Astrocyte (in vitro differentiated cells and primary cell): Measurements from ENCODE around the gene CTU1. TPM values are rescaled to one million over a fixed set of nuclear protein-coding genes. Genes with fewer than 3 reads are reported as not detected.

Source experiments
- DNase-seq: peaks from one replicate; pipeline ENCODE4 v3.0.0-alpha.2; 2010; ENCODE audit warnings: low read depth
- FAIRE-seq: peaks from 2 replicates; lab custom pipeline; 2011; peaks lifted over from hg19 to GRCh38; lab: Jason Lieb, UNC
- H2AFZ ChIP-seq: 2 replicates; pipeline ENCODE4 v1.6.0; 2012; ENCODE audit warnings: low read depth, low read length, inconsistent platforms
- H3K27ac ChIP-seq: 2 replicates; pipeline ENCODE4 v1.5.1; 2011; ENCODE audit warnings: low read depth, low read length, inconsistent platforms
- H3K27me3 ChIP-seq: 2 replicates; pipeline ENCODE4 v1.6.0; 2011; ENCODE audit warnings: low read length, inconsistent platforms; ENCODE audit not compliant: insufficient read depth
- H3K36me3 ChIP-seq: 2 replicates; pipeline ENCODE4 v1.5.1; 2011; ENCODE audit warnings: low read length, inconsistent platforms; ENCODE audit not compliant: insufficient read depth
- H3K4me1 ChIP-seq: 2 replicates; pipeline ENCODE4 v1.5.1; 2011; ENCODE audit warnings: low read length, inconsistent platforms; ENCODE audit not compliant: insufficient read depth
- H3K4me2 ChIP-seq: 2 replicates; pipeline ENCODE4 v1.6.0; 2012; ENCODE audit warnings: low read length, inconsistent platforms
- H3K4me3 ChIP-seq: 2 replicates; pipeline ENCODE4 v1.5.1; 2011; ENCODE audit warnings: low read depth, mild to moderate bottlenecking, low read length, inconsistent platforms; ENCODE audit not compliant: insufficient read depth
- H3K79me2 ChIP-seq: 2 replicates; pipeline ENCODE4 v1.6.0; 2012; ENCODE audit warnings: mild to moderate bottlenecking, low read length, inconsistent platforms; ENCODE audit not compliant: insufficient read depth
- H3K9ac ChIP-seq: 2 replicates; pipeline ENCODE4 v1.6.0; 2012; ENCODE audit warnings: mild to moderate bottlenecking, low read length, inconsistent platforms
- H3K9me3 ChIP-seq: 2 replicates; pipeline ENCODE4 v1.5.1; 2012; ENCODE audit warnings: low read depth, mild to moderate bottlenecking, low read length, inconsistent platforms; ENCODE audit not compliant: insufficient read depth
- H4K20me1 ChIP-seq: 2 replicates; pipeline ENCODE4 v1.6.0; 2012; ENCODE audit warnings: low read length, inconsistent platforms; ENCODE audit not compliant: insufficient read depth
- H3K27ac Mint-ChIP-seq: one replicate; pipeline ENCODE4 v1.8.0; 2021; ENCODE audit warnings: mild to moderate bottlenecking, mixed read lengths; ENCODE audit not compliant: unreplicated experiment
- H3K27me3 Mint-ChIP-seq: one replicate; pipeline ENCODE4 v1.8.0; 2021; ENCODE audit warnings: low read depth, mixed read lengths; ENCODE audit not compliant: unreplicated experiment
- H3K36me3 Mint-ChIP-seq: one replicate; pipeline ENCODE4 v1.8.0; 2021; ENCODE audit warnings: low read depth, mixed read lengths; ENCODE audit not compliant: unreplicated experiment
- H3K4me1 Mint-ChIP-seq: one replicate; pipeline ENCODE4 v1.8.0; 2021; ENCODE audit warnings: low read depth, mixed read lengths; ENCODE audit not compliant: unreplicated experiment
- H3K4me3 Mint-ChIP-seq: one replicate; pipeline ENCODE4 v1.8.0; 2021; ENCODE audit warnings: mild to moderate bottlenecking, moderate library complexity, mixed read lengths; ENCODE audit not compliant: unreplicated experiment
- H3K9me3 Mint-ChIP-seq: one replicate; pipeline ENCODE4 v1.8.0; 2021; ENCODE audit warnings: mild to moderate bottlenecking, mixed read lengths; ENCODE audit not compliant: unreplicated experiment
- EZH2 ChIP-seq: IDR thresholded peaks from 2 replicates; pipeline ENCODE4 v1.6.1; 2012; ENCODE audit warnings: mild to moderate bottlenecking, low read length, inconsistent platforms; ENCODE audit not compliant: insufficient read depth
- total RNA-seq: library from RNA; stranded (reverse); gene quantifications from 2 replicates; pipeline ENCODE4 v1.2.1, GENCODE V29; 2021
- TF ChIP-seq, protein P1 (sequence below): IDR thresholded peaks from 2 replicates; pipeline ENCODE4 v1.5.1; 2011; ENCODE audit warnings: low read depth, mild to moderate bottlenecking, inconsistent platforms, low read length, moderate library complexity; ENCODE audit not compliant: insufficient read depth

CTU1 gene
- total RNA-seq, 1 donor from 2014 or later, result 6.4 TPM

DNA sequence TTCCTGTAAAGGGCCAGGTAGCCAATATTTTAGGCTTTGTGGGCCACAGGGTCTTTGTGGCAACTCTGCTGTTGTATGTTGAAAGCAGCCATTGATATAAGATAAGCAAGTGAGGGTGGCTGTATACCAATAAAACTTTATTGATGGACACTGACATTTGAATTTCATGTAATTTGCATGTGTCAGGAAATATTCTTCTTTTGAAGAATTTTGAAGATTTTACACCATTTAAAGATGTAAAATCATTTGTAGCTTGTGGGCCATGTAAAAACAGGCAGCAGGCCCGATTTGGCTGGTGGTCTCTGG, 2.4 kb upstream of the CTU1 start:
- DNase-seq (no peak), FAIRE-seq (no peak)
- Histone ChIP-seq H3K9me3 (no peaks in the 10 kb centered on the region), H3K9ac (no peak overlapping the region), H3K27ac (no peak overlapping the region), H3K36me3 (no peaks in the 10 kb centered on the region), H2AFZ (no peak overlapping the region), H3K27me3 (no peaks in the 10 kb centered on the region), H3K4me3 (no peak overlapping the region), H3K79me2 (peaks cover 23% of the 10 kb centered on the region), H3K4me2 (no peak overlapping the region), H3K4me1 (peaks cover 11% of the 10 kb centered on the region), H4K20me1 (peaks cover under 1% of the 10 kb centered on the region)
- Mint-ChIP-seq H3K4me3 (no peak overlapping the region), H3K4me1 (peaks cover 4% of the 10 kb centered on the region), H3K9me3 (no peaks in the 10 kb centered on the region), H3K36me3 (no peaks in the 10 kb centered on the region), H3K27ac (no peak overlapping the region), H3K27me3 (peaks cover 13% of the 10 kb centered on the region)
- TF ChIP-seq, protein P1, sequence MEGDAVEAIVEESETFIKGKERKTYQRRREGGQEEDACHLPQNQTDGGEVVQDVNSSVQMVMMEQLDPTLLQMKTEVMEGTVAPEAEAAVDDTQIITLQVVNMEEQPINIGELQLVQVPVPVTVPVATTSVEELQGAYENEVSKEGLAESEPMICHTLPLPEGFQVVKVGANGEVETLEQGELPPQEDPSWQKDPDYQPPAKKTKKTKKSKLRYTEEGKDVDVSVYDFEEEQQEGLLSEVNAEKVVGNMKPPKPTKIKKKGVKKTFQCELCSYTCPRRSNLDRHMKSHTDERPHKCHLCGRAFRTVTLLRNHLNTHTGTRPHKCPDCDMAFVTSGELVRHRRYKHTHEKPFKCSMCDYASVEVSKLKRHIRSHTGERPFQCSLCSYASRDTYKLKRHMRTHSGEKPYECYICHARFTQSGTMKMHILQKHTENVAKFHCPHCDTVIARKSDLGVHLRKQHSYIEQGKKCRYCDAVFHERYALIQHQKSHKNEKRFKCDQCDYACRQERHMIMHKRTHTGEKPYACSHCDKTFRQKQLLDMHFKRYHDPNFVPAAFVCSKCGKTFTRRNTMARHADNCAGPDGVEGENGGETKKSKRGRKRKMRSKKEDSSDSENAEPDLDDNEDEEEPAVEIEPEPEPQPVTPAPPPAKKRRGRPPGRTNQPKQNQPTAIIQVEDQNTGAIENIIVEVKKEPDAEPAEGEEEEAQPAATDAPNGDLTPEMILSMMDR, result no peak
- TF ChIP-seq EZH2, result no peak

DNA sequence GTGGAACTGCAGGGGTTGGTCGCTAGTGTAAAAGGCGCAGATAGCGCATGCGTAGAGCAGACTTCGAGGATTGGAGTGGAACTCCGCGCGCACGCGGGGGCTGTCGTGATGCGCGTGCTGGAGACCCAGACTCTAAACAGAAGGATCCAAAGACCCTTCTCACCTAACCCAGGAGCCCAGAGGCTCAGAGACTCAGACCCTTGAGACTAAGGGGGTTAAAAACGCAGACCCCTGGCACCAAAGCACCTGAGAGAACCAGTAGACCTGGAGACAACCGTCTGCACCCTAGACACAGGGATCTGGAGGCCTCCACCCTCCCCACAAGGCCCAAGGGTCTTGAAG, 567 bp upstream of the CTU1 start:
- no peaks in the 10 kb centered on the region for H3K9me3 ChIP-seq
- no peaks in the 10 kb centered on the region for H3K36me3 ChIP-seq
- Mint-ChIP-seq H3K9me3 (no peaks in the 10 kb centered on the region), H3K27ac (no peak overlapping the region), H3K36me3 (peaks cover under 1% of the 10 kb centered on the region), H3K4me3 (peak overlapping the region; percentile 98), H3K27me3 (no peaks in the 10 kb centered on the region), H3K4me1 (peaks cover 4% of the 10 kb centered on the region)
- FAIRE-seq (no peak), DNase-seq (no peak)
- H3K4me3 ChIP-seq, result peak overlapping the region; percentile 83
- H3K4me2 ChIP-seq, result peak overlapping the region; percentile 97
- no peaks in the 10 kb centered on the region for H3K27me3 ChIP-seq
- peak overlapping the region; percentile 86 for H3K9ac ChIP-seq
- H2AFZ ChIP-seq, result peak overlapping the region; percentile 78
- peaks cover 13% of the 10 kb centered on the region for H4K20me1 ChIP-seq
- H3K27ac ChIP-seq, result peak overlapping the region; percentile 62
- TF ChIP-seq, protein P1, result no peak
- H3K4me1 ChIP-seq, result peaks cover 11% of the 10 kb centered on the region
- H3K79me2 ChIP-seq, result peaks cover 37% of the 10 kb centered on the region

DNA sequence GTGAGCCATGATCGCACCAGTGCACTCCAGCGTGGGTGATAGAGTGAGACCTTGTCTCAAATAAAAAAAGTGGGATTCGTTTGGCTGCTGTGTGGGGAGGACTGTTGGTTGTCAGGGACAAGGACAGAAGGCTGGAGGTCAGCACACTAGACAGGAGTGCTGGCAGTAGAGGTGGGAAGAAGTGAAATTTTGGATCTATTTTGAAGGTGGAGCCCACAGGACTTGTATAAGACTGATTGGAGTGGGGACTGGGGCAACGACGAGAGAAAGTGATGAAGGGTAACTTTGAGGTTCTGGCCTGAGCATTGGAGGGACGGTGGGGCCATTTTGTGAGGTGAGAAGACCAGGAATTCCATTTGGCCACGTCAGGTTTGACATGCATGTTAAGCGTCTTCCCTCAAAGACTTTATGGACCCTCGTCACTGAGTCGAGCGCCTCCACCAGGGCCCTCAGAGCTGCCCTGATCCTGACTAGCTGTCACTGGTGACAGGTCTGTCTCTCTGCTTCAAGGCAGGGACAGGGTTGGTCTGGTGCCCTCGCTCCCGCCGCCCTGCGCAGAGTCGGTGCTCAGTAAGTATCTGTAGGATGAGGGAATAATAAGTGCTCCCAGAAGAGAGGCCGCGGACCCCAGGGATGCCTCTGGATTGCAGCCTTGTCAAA, 673 bp downstream of the CTU1 start:
- H3K79me2 ChIP-seq, result peaks cover 43% of the 10 kb centered on the region
- peaks cover 11% of the 10 kb centered on the region for H3K4me1 ChIP-seq
- H3K4me3 ChIP-seq, result peak overlapping the region; percentile 83
- no peaks in the 10 kb centered on the region for H3K9me3 ChIP-seq
- H3K4me1 Mint-ChIP-seq, result peaks cover 4% of the 10 kb centered on the region
- no peaks in the 10 kb centered on the region for H3K27me3 Mint-ChIP-seq
- H3K27ac Mint-ChIP-seq, result peak overlapping the region; percentile 98
- peak overlapping the region; percentile 98 for H3K4me3 Mint-ChIP-seq
- peaks cover 4% of the 10 kb centered on the region for H3K36me3 Mint-ChIP-seq
- DNase-seq, result peak; percentile 14
- TF ChIP-seq, protein P1, result no peak
- TF ChIP-seq EZH2, result no peak
- no peak for FAIRE-seq
- no peaks in the 10 kb centered on the region for H3K27me3 ChIP-seq
- H3K9me3 Mint-ChIP-seq, result no peaks in the 10 kb centered on the region
- peak overlapping the region; percentile 86 for H3K9ac ChIP-seq
- peaks cover 4% of the 10 kb centered on the region for H3K36me3 ChIP-seq
- peaks cover 16% of the 10 kb centered on the region for H4K20me1 ChIP-seq
- H3K4me2 ChIP-seq, result peak overlapping the region; percentile 97
- H3K27ac ChIP-seq, result peak overlapping the region; percentile 62
- peak overlapping the region; percentile 92 for H2AFZ ChIP-seq
